ENCODE data around the gene SLC23A2. TPM values are rescaled to one million over a fixed set of nuclear protein-coding genes. Genes with fewer than 3 reads are reported as not detected.

SLC23A2 gene
- polyA plus RNA-seq, 1 of the 3 experiments (the other 2 are of a cell fraction): 14.0 TPM

- Histone ChIP-seq H3F3A (replicated peaks; ENCODE audit: insufficient read depth) (no peaks in the 10 kb centered on the region), H3K36me3 (replicated peaks in 1 of 2; ENCODE audit: control insufficient read depth in 1 of 2, insufficient read depth in 2 of 2, low read length in 1 of 2) (no peaks in the 10 kb centered on the region), H3K27ac (ENCODE audit: low read depth in 2 of 2, low read length in 1 of 2) (no peak overlapping the region), H3K4me2 (no peak overlapping the region), H3K27me3 (ENCODE audit: insufficient read depth) (no peaks in the 10 kb centered on the region), H3K9me3 (no peaks in the 10 kb centered on the region), H3K9ac (no peak overlapping the region), H2AFZ (ENCODE audit: low read depth) (no peak overlapping the region), H3K9me2 (no peaks in the 10 kb centered on the region), H3K4me3 (ENCODE audit: low read depth in 2 of 2, low read length in 1 of 2) (no peak overlapping the region), H3K79me2 (ENCODE audit: insufficient read depth) (no peaks in the 10 kb centered on the region), H4K20me1 (ENCODE audit: insufficient read depth) (no peaks in the 10 kb centered on the region), H3K4me1 (ENCODE audit: control insufficient read depth in 1 of 2, insufficient read depth in 2 of 2, low read depth in 1 of 2, low read length in 1 of 2) (no peaks in the 10 kb centered on the region)
- 54% methylated on average over 3 of the region's 3 CpGs for WGBS (ENCODE audit: low lambda C conversion rate)
- no peak for TF ChIP-seq TEAD4 (IDR thresholded peaks at IDR 0.05; ENCODE audit: borderline replicate concordance, insufficient read depth)
- no peak for TF ChIP-seq FOXJ3 (CRISPR knock-in tag; IDR thresholded peaks at IDR 0.05)
- TF ChIP-seq USF2 (IDR thresholded peaks at IDR 0.05; ENCODE audit: borderline replicate concordance, low read depth, low read length): no peak
- no peak for DNase-seq
- POLR2A ChIA-PET: no interaction called here
- CTCF ChIA-PET: no interaction called here
These were observed 44.6 kb upstream of the SLC23A2 start for GRCh38 chr20:5045906-5046305.

DNA sequence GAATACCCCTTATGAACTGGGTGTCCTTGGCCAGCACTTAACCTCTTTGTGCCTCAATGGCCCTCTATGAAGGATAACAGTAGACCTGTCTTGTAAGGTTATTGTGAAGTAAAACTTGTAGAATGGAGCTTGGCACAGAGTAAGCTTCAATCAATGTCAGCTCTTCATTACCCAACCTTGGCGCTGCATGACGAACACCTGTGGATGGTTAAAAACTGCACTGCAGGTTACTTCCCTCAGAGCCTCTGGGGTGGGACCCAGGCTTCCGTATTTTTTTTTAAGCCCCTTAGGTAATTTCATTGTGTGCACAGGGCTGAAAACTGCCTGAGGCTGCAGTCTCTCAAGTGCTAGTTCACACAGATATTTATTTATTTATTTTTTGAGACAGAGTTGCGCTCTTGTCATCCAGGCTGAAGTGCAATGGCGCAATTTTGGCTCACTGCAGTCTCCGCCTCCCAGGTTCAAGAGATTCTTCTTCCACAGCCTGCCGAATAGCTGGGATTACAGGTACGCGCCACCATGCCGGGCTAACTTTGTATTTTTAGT lies 42.8 kb upstream of the SLC23A2 start:
- WGBS (ENCODE audit: low lambda C conversion rate): 87% methylated on average over 10 of the region's 10 CpGs
- POLR2A ChIA-PET: no interaction called here
- TF ChIP-seq, protein P1, sequence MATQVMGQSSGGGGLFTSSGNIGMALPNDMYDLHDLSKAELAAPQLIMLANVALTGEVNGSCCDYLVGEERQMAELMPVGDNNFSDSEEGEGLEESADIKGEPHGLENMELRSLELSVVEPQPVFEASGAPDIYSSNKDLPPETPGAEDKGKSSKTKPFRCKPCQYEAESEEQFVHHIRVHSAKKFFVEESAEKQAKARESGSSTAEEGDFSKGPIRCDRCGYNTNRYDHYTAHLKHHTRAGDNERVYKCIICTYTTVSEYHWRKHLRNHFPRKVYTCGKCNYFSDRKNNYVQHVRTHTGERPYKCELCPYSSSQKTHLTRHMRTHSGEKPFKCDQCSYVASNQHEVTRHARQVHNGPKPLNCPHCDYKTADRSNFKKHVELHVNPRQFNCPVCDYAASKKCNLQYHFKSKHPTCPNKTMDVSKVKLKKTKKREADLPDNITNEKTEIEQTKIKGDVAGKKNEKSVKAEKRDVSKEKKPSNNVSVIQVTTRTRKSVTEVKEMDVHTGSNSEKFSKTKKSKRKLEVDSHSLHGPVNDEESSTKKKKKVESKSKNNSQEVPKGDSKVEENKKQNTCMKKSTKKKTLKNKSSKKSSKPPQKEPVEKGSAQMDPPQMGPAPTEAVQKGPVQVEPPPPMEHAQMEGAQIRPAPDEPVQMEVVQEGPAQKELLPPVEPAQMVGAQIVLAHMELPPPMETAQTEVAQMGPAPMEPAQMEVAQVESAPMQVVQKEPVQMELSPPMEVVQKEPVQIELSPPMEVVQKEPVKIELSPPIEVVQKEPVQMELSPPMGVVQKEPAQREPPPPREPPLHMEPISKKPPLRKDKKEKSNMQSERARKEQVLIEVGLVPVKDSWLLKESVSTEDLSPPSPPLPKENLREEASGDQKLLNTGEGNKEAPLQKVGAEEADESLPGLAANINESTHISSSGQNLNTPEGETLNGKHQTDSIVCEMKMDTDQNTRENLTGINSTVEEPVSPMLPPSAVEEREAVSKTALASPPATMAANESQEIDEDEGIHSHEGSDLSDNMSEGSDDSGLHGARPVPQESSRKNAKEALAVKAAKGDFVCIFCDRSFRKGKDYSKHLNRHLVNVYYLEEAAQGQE (IDR thresholded peaks at IDR 0.05; ENCODE audit: low read depth, low read length): no peak
- TF ChIP-seq, protein P2, sequence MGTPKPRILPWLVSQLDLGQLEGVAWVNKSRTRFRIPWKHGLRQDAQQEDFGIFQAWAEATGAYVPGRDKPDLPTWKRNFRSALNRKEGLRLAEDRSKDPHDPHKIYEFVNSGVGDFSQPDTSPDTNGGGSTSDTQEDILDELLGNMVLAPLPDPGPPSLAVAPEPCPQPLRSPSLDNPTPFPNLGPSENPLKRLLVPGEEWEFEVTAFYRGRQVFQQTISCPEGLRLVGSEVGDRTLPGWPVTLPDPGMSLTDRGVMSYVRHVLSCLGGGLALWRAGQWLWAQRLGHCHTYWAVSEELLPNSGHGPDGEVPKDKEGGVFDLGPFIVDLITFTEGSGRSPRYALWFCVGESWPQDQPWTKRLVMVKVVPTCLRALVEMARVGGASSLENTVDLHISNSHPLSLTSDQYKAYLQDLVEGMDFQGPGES (IDR thresholded peaks at IDR 0.05; ENCODE audit: low read depth, low read length): no peak
- TF ChIP-seq TCF12 (IDR thresholded peaks at IDR 0.05): no peak
- H3K27me3 ChIP-seq (ENCODE audit: insufficient read depth): no peaks in the 10 kb centered on the region
- H3F3A ChIP-seq (replicated peaks; ENCODE audit: insufficient read depth): no peaks in the 10 kb centered on the region
- H3K27ac ChIP-seq (ENCODE audit: low read depth in 2 of 2, low read length in 1 of 2): no peak overlapping the region
- no peaks in the 10 kb centered on the region for H3K36me3 ChIP-seq (replicated peaks in 1 of 2; ENCODE audit: control insufficient read depth in 1 of 2, insufficient read depth in 2 of 2, low read length in 1 of 2)
- no peaks in the 10 kb centered on the region for H3K79me2 ChIP-seq (ENCODE audit: insufficient read depth)
- H3K9me2 ChIP-seq: no peaks in the 10 kb centered on the region
- H4K20me1 ChIP-seq (ENCODE audit: insufficient read depth): no peaks in the 10 kb centered on the region
- H3K9ac ChIP-seq: no peak overlapping the region
- no peak overlapping the region for H2AFZ ChIP-seq (ENCODE audit: low read depth)
- no peak overlapping the region for H3K4me3 ChIP-seq (ENCODE audit: low read depth in 2 of 2, low read length in 1 of 2)
- no peaks in the 10 kb centered on the region for H3K4me1 ChIP-seq (ENCODE audit: control insufficient read depth in 1 of 2, insufficient read depth in 2 of 2, low read depth in 1 of 2, low read length in 1 of 2)
- no peak for DNase-seq
- CTCF ChIA-PET: interaction anchor here (0.7 kb wide), 1 partner anchor 307 kb away, joined by 3 read pairs; no protein-coding TSS in a partner anchor
- H3K9me3 ChIP-seq: no peaks in the 10 kb centered on the region
- H3K4me2 ChIP-seq: no peak overlapping the region
